MM.1S (cell line): Measurements from ENCODE around the gene WNT10A.

Experiments
- CTCF ChIP-seq: fragments of 300-600 bp; sonication (generic); IDR thresholded peaks from 2 replicates; pipeline ENCODE4 v1.5.1; 2016; ENCODE audit warnings: antibody characterized with exemption, low read length, mixed read lengths
- EZH2phosphoT487 ChIP-seq: fragments of 300-600 bp; sonication (generic); IDR thresholded peaks from 2 replicates; pipeline ENCODE4 v1.6.1; 2018; ENCODE audit warnings: antibody characterized with exemption, low read length

GRCh38 chr2:218872645-218873358, 7.8 kb upstream of the WNT10A start:
- TF ChIP-seq CTCF (no peak), EZH2phosphoT487 (no peak)
